DND-41 (cell line): ENCODE data around the gene CXCL11.
"Not testable (repeated sequence)": the region's sequence is repeated elsewhere in the genome, so short reads cannot be mapped to it uniquely, and the experiment has no call there.

Source experiments
- ATAC-seq: fragments of 200-7000 bp; cut with Tn5 transposase; 3 replicates; pipeline ENCODE4 v1.9.1; 2021; ENCODE audit warnings: low read depth; ENCODE audit not compliant: insufficient read depth
- DNase-seq: peaks from one replicate; pipeline ENCODE4 v3.0.0-alpha.2; 2020
- H2AFZ ChIP-seq: 2 replicates; pipeline ENCODE4 v1.6.0; 2012; ENCODE audit warnings: low read depth, low read length
- H3K27ac ChIP-seq: 2 replicates; pipeline ENCODE4 v1.5.1; 2012; ENCODE audit warnings: low read length, inconsistent platforms
- H3K27me3 ChIP-seq: fragments of 200-600 bp; sonication (generic); 2 replicates; pipeline ENCODE4 v1.6.0; 2012; ENCODE audit warnings: low read length, mild to moderate bottlenecking, inconsistent platforms; ENCODE audit not compliant: insufficient read depth, poor library complexity
- H3K36me3 ChIP-seq: 2 replicates; pipeline ENCODE4 v1.5.1; 2012; ENCODE audit warnings: low read length, inconsistent platforms; ENCODE audit not compliant: insufficient read depth
- H3K4me1 ChIP-seq: 2 replicates; pipeline ENCODE4 v1.5.1; 2012; ENCODE audit warnings: mild to moderate bottlenecking, low read length; ENCODE audit not compliant: insufficient read depth
- H3K4me2 ChIP-seq: 2 replicates; pipeline ENCODE4 v1.6.0; 2012; ENCODE audit warnings: mild to moderate bottlenecking, moderate library complexity, low read length, inconsistent platforms; ENCODE audit not compliant: insufficient read depth
- H3K4me3 ChIP-seq, 2 experiments: fragments of 200-600 bp in 1 of 2; shearing (Covaris generic) in 1 of 2; 2 replicates each; pipeline ENCODE4 v1.5.1; 2012 to 2016; ENCODE audit warnings: inconsistent platforms in 2 of 2, low read length in 2 of 2, mild to moderate bottlenecking in 2 of 2, low read depth in 1 of 2, moderate library complexity in 1 of 2
- H3K79me2 ChIP-seq: 2 replicates; pipeline ENCODE4 v1.6.0; 2012; ENCODE audit warnings: low read length, inconsistent platforms; ENCODE audit not compliant: insufficient read depth
- H3K9ac ChIP-seq: 2 replicates; pipeline ENCODE4 v1.6.0; 2012; ENCODE audit warnings: low read depth, mild to moderate bottlenecking, inconsistent platforms, low read length, moderate library complexity
- H3K9me3 ChIP-seq: 2 replicates; pipeline ENCODE4 v1.5.1; 2012; ENCODE audit warnings: low read length, moderate library complexity, mild to moderate bottlenecking, inconsistent platforms; ENCODE audit not compliant: insufficient read depth, severe bottlenecking
- H4K20me1 ChIP-seq: 2 replicates; pipeline ENCODE4 v1.6.0; 2012; ENCODE audit warnings: low read length; ENCODE audit not compliant: insufficient read depth
- CTCF ChIP-seq: IDR thresholded peaks from 2 replicates; pipeline ENCODE4 v1.5.1; 2012; ENCODE audit warnings: borderline replicate concordance, low read length, moderate library complexity, mild to moderate bottlenecking; ENCODE audit not compliant: poor library complexity, severe bottlenecking; ENCODE audit errors: extremely low read depth
- EZH2 ChIP-seq: IDR thresholded peaks from 3 replicates; pipeline ENCODE4 v1.6.1; 2012; ENCODE audit warnings: borderline replicate concordance, low read depth, mild to moderate bottlenecking, moderate library complexity, low read length, inconsistent platforms; ENCODE audit not compliant: severe bottlenecking

Gene CXCL11

GRCh38 chr4:76000279-76000678 lies 35.6 kb downstream of the CXCL11 start:
- Histone ChIP-seq H3K79me2 (no peaks in the 10 kb centered on the region), H3K27me3 (no peaks in the 10 kb centered on the region), H3K4me3 (no peak overlapping the region), H4K20me1 (no peaks in the 10 kb centered on the region), H3K36me3 (no peaks in the 10 kb centered on the region), H2AFZ (no peak overlapping the region), H3K4me2 (no peak overlapping the region), H3K4me1 (peaks cover 20% of the 10 kb centered on the region), H3K9ac (no peak overlapping the region), H3K27ac (no peak overlapping the region), H3K9me3 (no peaks in the 10 kb centered on the region)
- ATAC-seq (no peak), DNase-seq (no peak)
- no peak for TF ChIP-seq CTCF
- no peak for TF ChIP-seq EZH2

- H3K27me3 ChIP-seq, ATAC-seq: not testable (repeated sequence)
These were observed 37.2 kb downstream of the CXCL11 start for GRCh38 chr4:75998525-75999147.

GRCh38 chr4:75997946-75998345 lies 37.9 kb downstream of the CXCL11 start:
- no peaks in the 10 kb centered on the region for H4K20me1 ChIP-seq
- H2AFZ ChIP-seq = no peak overlapping the region
- TF ChIP-seq EZH2 (no peak), CTCF (no peak)
- H3K4me2 ChIP-seq = no peak overlapping the region
- no peaks in the 10 kb centered on the region for H3K27me3 ChIP-seq
- no peak overlapping the region for H3K27ac ChIP-seq
- no peak for ATAC-seq
- no peaks in the 10 kb centered on the region for H3K79me2 ChIP-seq
- H3K4me3 ChIP-seq = no peak overlapping the region
- peaks cover 13% of the 10 kb centered on the region for H3K4me1 ChIP-seq
- H3K36me3 ChIP-seq = no peaks in the 10 kb centered on the region
- no peaks in the 10 kb centered on the region for H3K9me3 ChIP-seq
- H3K9ac ChIP-seq = no peak overlapping the region
- DNase-seq = no peak

More at GRCh38 chr4:75998525-75999147, 37.2 kb downstream of the CXCL11 start:
- H2AFZ ChIP-seq, H3K79me2 ChIP-seq, H4K20me1 ChIP-seq, DNase-seq, H3K4me2 ChIP-seq, H3K4me3 ChIP-seq, H3K9ac ChIP-seq, H3K27ac ChIP-seq, H3K36me3 ChIP-seq, H3K9me3 ChIP-seq: not testable (repeated sequence)
- peaks cover 16% of the 10 kb centered on the region for H3K4me1 ChIP-seq

- DNase-seq (no peak), ATAC-seq (no peak)
- Histone ChIP-seq H4K20me1 (no peaks in the 10 kb centered on the region), H3K9me3 (no peaks in the 10 kb centered on the region), H3K36me3 (no peaks in the 10 kb centered on the region), H3K4me1 (peaks cover 4% of the 10 kb centered on the region; the same call in 1 of the 2 replicates), H3K79me2 (no peaks in the 10 kb centered on the region), H2AFZ (no peak overlapping the region), H3K9ac (no peak overlapping the region), H3K4me2 (no peak overlapping the region), H3K27me3 (no peaks in the 10 kb centered on the region), H3K27ac (no peak overlapping the region), H3K4me3 (no peak overlapping the region)
- TF ChIP-seq EZH2 = no peak
- no peak for TF ChIP-seq CTCF
These were observed 38.8 kb downstream of the CXCL11 start for GRCh38 chr4:75997081-75997480.
